Left ventricle myocardium inferior (tissue), 1 donor: Measurements from ENCODE around the gene KTN1. TPM values are rescaled to one million over a fixed set of nuclear protein-coding genes. Genes with fewer than 3 reads are reported as not detected.

ENCODE experiments used
- DNase-seq: peaks from one replicate; pipeline ENCODE4 v3.0.0-alpha.2; 2020
- H3K27ac ChIP-seq: fragments of 200-600 bp; replicated peaks from 2 replicates; pipeline ENCODE4 v1.8.0; 2021
- H3K27me3 ChIP-seq: fragments of 200-600 bp; 2 replicates; pipeline ENCODE4 v1.8.0; 2021; ENCODE audit warnings: low read depth
- H3K36me3 ChIP-seq: fragments of 200-600 bp; 2 replicates; pipeline ENCODE4 v1.8.0; 2021
- H3K4me1 ChIP-seq: fragments of 200-600 bp; 2 replicates; pipeline ENCODE4 v1.8.0; 2021
- H3K4me3 ChIP-seq: fragments of 200-600 bp; 2 replicates; pipeline ENCODE4 v1.8.0; 2021; ENCODE audit warnings: mild to moderate bottlenecking, moderate library complexity
- H3K9me3 ChIP-seq: fragments of 200-600 bp; replicated peaks from 2 replicates; pipeline ENCODE4 v1.8.0; 2021
- CTCF ChIP-seq: fragments of 200-600 bp; IDR thresholded peaks from 2 replicates; pipeline ENCODE4 v1.8.0; 2021; ENCODE audit warnings: antibody characterized with exemption, mild to moderate bottlenecking, borderline replicate concordance
- intact Hi-C: fragments of 100-400 bp; cut with micrococcal nuclease; formaldehyde crosslinking; loops from one replicate; pipeline ENCODE4 v1.11.0; 2022
- total RNA-seq: library from RNA; stranded (reverse); fragmentation: NEBNext Ultra II Directional; extraction: Animal tissue kit (Norgen Biotek cat#: 25700); gene quantifications from one replicate; pipeline ENCODE4 v1.2.1, GENCODE V29; 2021
- donor health status: DM: no; HTN: yes; CAD: no; lungs with severe emphysema.

The KTN1 gene
- total RNA-seq, 1 donor from 2014 or later: 294 TPM

GRCh38 chr14:55701638-55702037 lies 121.6 kb downstream of the KTN1 start:
- no peaks in the 10 kb centered on the region for H3K9me3 ChIP-seq
- no peak for DNase-seq
- no peak for TF ChIP-seq CTCF
- intact Hi-C loops: loop anchor here (10.0 kb wide), 1 partner anchor 773 kb away; no protein-coding TSS in a partner anchor
- no peak overlapping the region for H3K27ac ChIP-seq
- no peak overlapping the region for H3K4me3 ChIP-seq
- H3K4me1 ChIP-seq: no peaks in the 10 kb centered on the region
- H3K36me3 ChIP-seq: peaks cover 5% of the 10 kb centered on the region
- H3K27me3 ChIP-seq: no peaks in the 10 kb centered on the region

GRCh38 chr14:55702511-55702910 lies 122.5 kb downstream of the KTN1 start:
- peaks cover 5% of the 10 kb centered on the region for H3K36me3 ChIP-seq
- no peak for TF ChIP-seq CTCF
- no peak for DNase-seq
- no peaks in the 10 kb centered on the region for H3K4me1 ChIP-seq
- H3K9me3 ChIP-seq: no peaks in the 10 kb centered on the region
- intact Hi-C loops: loop anchor here (10.0 kb wide), 1 partner anchor 772 kb away; no protein-coding TSS in a partner anchor
- H3K27ac ChIP-seq: no peak overlapping the region
- H3K27me3 ChIP-seq: no peaks in the 10 kb centered on the region
- no peak overlapping the region for H3K4me3 ChIP-seq

- no peak overlapping the region for H3K27ac ChIP-seq
Measured at GRCh38 chr14:55704654-55705053, 124.6 kb downstream of the KTN1 start.

GRCh38 chr14:55705651-55706364 lies 125.8 kb downstream of the KTN1 start:
- H3K4me1 ChIP-seq: peaks cover 5% of the 10 kb centered on the region
- H3K27me3 ChIP-seq: no peaks in the 10 kb centered on the region
- intact Hi-C loops: loop anchor here (10.0 kb wide), 1 partner anchor 769 kb away; no protein-coding TSS in a partner anchor
- H3K4me3 ChIP-seq: no peak overlapping the region
- no peaks in the 10 kb centered on the region for H3K9me3 ChIP-seq
- no peak for DNase-seq
- H3K27ac ChIP-seq: no peak overlapping the region
- peaks cover 5% of the 10 kb centered on the region for H3K36me3 ChIP-seq
- no peak for TF ChIP-seq CTCF

More at GRCh38 chr14:55704654-55705053, 124.6 kb downstream of the KTN1 start:
- H3K36me3 ChIP-seq: peaks cover 5% of the 10 kb centered on the region
- no peak overlapping the region for H3K4me3 ChIP-seq
- H3K9me3 ChIP-seq: no peaks in the 10 kb centered on the region
- no peak for TF ChIP-seq CTCF
- intact Hi-C loops: loop anchor here (10.0 kb wide), 1 partner anchor 770 kb away; no protein-coding TSS in a partner anchor
- no peaks in the 10 kb centered on the region for H3K27me3 ChIP-seq
- no peaks in the 10 kb centered on the region for H3K4me1 ChIP-seq
- DNase-seq: no peak

GRCh38 chr14:55706365-55706684 lies 126.3 kb downstream of the KTN1 start:
- no peak for TF ChIP-seq CTCF
- no peaks in the 10 kb centered on the region for H3K27me3 ChIP-seq

More at GRCh38 chr14:55706365-55706684, 126.3 kb downstream of the KTN1 start:
- Histone ChIP-seq H3K4me3 (no peak overlapping the region), H3K4me1 (peaks cover 8% of the 10 kb centered on the region), H3K36me3 (peaks cover under 1% of the 10 kb centered on the region), H3K9me3 (no peaks in the 10 kb centered on the region), H3K27ac (no peak overlapping the region)
- no peak for DNase-seq
- intact Hi-C loops: loop anchor here (10.0 kb wide), 1 partner anchor 768 kb away; no protein-coding TSS in a partner anchor
